Measurements from ENCODE around the gene TBC1D9B.
A peak's percentile ranks its signal among the peaks of the same experiment; 100 is the strongest.

The TBC1D9B gene

GRCh38 chr5:179869641-179870402, 37.9 kb downstream of the TBC1D9B start:
- DNase-seq (ENCODE audit: low spot score), result peak; percentile 18

GRCh38 chr5:179869101-179869500, 38.6 kb downstream of the TBC1D9B start:
- DNase-seq (ENCODE audit: low spot score), result no peak

- DNase-seq (ENCODE audit: low spot score), result no peak
Observed at GRCh38 chr5:179868541-179868940, 39.2 kb downstream of the TBC1D9B start.

GRCh38 chr5:179867476-179867875, 40.2 kb downstream of the TBC1D9B start:
- no peak for DNase-seq (ENCODE audit: low spot score)

- DNase-seq (ENCODE audit: low spot score), result no peak
Observed at GRCh38 chr5:179867079-179867465, 40.6 kb downstream of the TBC1D9B start.

- no peak for DNase-seq (ENCODE audit: low spot score)
Observed at GRCh38 chr5:179866241-179867078, 41.2 kb downstream of the TBC1D9B start.

- DNase-seq (ENCODE audit: low spot score), result no peak
Observed at GRCh38 chr5:179865491-179866240, 42.0 kb downstream of the TBC1D9B start.

- no peak for DNase-seq (ENCODE audit: low spot score)
Observed at GRCh38 chr5:179864686-179865085, 43.0 kb downstream of the TBC1D9B start.

GRCh38 chr5:179863449-179864085, 44.1 kb downstream of the TBC1D9B start:
- no peak for DNase-seq (ENCODE audit: low spot score)

- no peak for DNase-seq (ENCODE audit: low spot score)
Observed at GRCh38 chr5:179862891-179863290, 44.8 kb downstream of the TBC1D9B start.

- no peak for DNase-seq (ENCODE audit: low spot score)
Observed at GRCh38 chr5:179862296-179862695, 45.4 kb downstream of the TBC1D9B start.

GRCh38 chr5:179860301-179860700, 47.4 kb downstream of the TBC1D9B start:
- DNase-seq (ENCODE audit: low spot score), result no peak

GRCh38 chr5:179858586-179859427, 48.9 kb downstream of the TBC1D9B start, which contains the start of gene MRNIP:
MRNIP (minus strand) TSS chr5:179858817; CDS start chr5:179858796, 21 bp downstream.
- DNase-seq (ENCODE audit: low spot score), result peak; percentile 96

GRCh38 chr5:179858241-179858585, 49.5 kb downstream of the TBC1D9B start:
- peak; percentile 76 for DNase-seq (ENCODE audit: low spot score)

- no peak for DNase-seq (ENCODE audit: low spot score)
Observed at GRCh38 chr5:179854356-179854755, 53.3 kb downstream of the TBC1D9B start.

GRCh38 chr5:179852993-179853547, 54.6 kb downstream of the TBC1D9B start:
- DNase-seq (ENCODE audit: low spot score), result no peak

GRCh38 chr5:179841621-179842020, 66.1 kb downstream of the TBC1D9B start:
- no peak for DNase-seq (ENCODE audit: low spot score)

- no peak for DNase-seq (ENCODE audit: low spot score)
Observed at GRCh38 chr5:179840766-179841165, 66.9 kb downstream of the TBC1D9B start.

- no peak for DNase-seq (ENCODE audit: low spot score)
Observed at GRCh38 chr5:179840321-179840720, 67.4 kb downstream of the TBC1D9B start.

GRCh38 chr5:179839328-179840256, 68.1 kb downstream of the TBC1D9B start:
- no peak for DNase-seq (ENCODE audit: low spot score)

All from D341Med (cell line).